HG03460 (cell line): Measurements from ENCODE around the gene AKAIN1.
A peak's percentile ranks its signal among the peaks of the same experiment; 100 is the strongest.

Experiments used
- ATAC-seq: cut with Tn5 transposase; IDR thresholded peaks from one replicate; pipeline ENCODE4 v1.9.1; 2021; ENCODE audit not compliant: unreplicated experiment

The AKAIN1 gene, protein sequence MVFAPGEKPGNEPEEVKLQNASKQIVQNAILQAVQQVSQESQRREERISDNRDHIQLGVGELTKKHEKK

GRCh38 chr18:5197032-5197434 lies at the start of gene AKAIN1:
TSS of gene AKAIN1 (minus strand) at chr18:5197257. CDS start at chr18:5197053, 204 bp downstream.
- ATAC-seq: no peak

- no peak for ATAC-seq
Measured at GRCh38 chr18:5244941-5245340, 47.9 kb upstream of the AKAIN1 start.

DNA sequence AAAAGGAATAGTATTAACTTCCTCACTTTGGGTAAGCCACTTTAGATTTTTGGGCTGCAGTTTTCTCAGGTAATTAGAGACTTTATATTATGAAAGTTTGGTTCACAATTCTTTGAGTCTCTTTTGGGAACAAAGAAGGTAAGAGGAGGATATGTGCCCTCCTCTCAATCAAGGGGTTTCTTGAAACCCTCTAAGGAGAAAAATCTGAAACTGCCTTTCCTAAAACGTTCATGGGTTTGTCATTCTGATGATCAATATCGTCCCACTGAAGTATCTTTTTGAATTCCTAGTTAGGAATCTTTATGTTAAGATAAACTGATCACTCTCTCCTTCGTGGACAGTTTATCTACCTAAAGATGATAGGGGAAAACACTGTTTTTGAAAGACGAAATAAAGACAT lies 42.4 kb upstream of the AKAIN1 start:
- no peak for ATAC-seq

- ATAC-seq: peak; percentile 41
Measured at GRCh38 chr18:5238371-5238976, 41.4 kb upstream of the AKAIN1 start.

DNA sequence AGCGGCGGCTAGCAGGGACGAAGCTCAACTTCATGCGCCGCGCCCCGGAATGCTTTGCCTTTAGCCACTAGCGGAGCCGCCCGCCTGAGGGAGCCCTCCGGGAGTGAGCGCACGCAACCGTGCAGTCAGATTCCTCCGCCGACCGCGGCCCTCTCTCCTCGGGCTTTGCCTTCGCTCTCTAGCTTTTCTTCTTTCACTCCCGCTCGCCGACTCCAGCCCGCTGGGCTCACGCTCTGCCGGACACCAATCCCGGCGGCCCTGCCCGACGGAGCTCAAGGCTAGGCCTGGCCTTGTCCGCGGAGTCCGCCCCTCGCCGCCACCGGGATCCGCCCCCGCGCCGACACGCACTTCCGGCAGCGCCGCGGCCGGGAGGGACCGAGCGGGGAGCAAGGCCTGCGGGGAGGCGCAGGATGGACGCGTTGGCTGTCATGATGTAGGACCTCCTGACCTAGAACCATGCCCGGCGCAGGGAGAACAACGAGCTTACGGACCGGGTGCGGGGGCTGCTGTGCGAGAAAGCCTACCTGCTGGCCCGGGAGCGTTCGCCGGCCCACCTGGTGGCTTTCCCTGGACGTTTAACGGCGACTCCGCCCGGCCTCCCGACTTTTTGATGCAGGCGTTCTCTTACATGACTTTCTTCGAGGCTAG lies 40.8 kb upstream of the AKAIN1 start:
- peak; percentile 91 for ATAC-seq

DNA sequence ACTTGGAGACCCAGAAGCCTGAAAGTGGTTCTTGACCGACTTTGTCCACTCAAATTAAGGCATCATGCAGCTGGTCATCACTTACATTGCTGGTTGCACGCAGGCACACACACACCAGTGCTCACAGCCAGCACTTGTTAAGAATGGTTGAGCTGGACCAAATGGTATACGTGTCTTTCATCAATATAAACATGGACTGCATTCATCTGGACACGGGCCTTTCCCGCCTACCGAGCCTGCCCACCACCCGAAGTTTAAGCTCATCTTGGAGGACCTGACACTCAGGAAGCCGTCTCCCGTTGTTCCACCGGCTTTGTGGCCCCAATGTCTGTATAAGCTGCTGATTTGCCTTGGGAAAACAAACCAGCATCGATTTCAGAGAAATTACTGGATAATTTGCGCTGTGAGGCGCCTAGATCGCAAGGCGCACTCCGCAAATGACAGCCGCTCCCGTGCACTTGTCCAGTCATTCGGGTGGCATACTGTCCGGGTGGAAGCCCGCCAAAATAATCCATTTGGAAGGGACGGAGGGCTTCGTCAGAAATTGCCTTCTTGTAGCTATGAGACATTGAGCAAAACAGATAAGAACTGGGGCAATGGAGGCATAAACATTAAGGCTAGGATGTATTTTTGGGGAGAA lies 40.1 kb upstream of the AKAIN1 start:
- ATAC-seq: peak; percentile 36

- no peak for ATAC-seq
Measured at GRCh38 chr18:5214583-5215351, 17.7 kb upstream of the AKAIN1 start.

DNA sequence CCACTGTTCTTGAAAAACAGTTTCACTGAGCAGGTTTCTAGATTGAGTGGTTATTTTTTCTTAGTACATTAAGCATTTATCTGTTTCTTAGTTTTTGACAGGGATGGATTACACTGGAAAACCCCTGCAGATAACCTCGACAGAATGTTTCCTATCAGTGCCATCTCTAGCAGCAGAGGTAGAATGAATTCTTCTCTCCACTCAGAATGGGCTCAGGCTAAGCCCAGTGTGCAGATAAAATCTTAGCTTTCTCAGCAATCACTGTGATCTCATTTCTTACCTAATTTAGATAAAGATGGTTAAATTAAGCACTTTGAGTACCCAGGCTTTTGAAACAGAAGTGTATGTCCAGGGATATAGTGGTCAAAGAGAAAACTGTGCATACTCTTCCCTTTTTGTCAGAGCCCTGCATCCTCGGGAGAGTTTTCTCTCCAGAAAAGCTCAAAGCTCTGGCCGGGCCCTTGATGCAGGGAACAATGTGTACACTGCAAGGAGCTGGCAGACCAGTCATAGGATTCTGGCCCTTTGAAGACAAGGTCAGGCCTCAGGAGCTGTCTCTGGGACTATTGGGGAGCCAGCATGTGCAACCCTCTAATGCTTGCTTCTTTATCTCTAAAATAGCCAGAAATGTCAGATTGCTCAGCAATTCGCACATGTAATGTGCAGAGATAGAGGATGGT lies 10.6 kb upstream of the AKAIN1 start:
- ATAC-seq: no peak

- no peak for ATAC-seq
Measured at GRCh38 chr18:5198311-5198710, 1.3 kb upstream of the AKAIN1 start.

- ATAC-seq: no peak
Measured at GRCh38 chr18:5197461-5197860, 404 bp upstream of the AKAIN1 start.

DNA sequence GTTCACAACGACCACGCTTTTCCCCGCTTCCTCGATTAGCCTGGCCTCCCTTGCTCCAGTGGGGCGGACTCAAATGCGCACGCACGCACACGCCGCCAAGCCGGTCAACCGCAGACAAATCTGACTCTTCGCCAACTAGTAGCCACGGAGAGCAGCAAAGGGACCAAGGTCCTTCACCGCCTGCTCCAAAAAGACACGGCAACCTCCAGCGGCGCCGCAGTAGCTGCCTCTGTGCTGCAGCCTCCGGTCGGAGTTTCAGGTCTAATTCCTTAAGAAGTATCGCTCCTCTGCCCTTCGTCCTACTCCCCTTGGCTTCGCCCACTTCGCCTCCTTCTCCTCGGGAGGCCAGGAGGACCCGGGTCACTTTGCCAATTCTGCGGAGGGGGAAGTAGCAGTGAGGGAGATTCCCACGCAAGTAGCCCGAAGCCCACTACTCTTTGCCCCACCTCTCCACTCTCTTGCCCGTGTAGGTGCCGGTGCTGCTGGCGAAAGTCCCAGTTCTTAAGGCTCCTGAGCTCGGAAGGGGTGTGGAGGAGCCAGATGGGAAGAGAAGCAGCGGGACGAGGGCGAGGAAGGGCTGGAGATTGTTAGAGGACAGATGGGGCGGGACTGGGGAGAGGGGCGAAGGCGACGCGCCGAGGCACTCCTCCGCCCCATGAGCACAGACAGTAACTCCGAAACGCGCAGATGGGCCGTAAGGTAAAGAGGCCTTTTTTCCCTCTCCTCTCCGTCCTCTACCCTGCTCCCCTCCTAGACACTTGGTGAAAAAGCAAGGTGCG lies 615 bp downstream of the AKAIN1 start:
- ATAC-seq: no peak

DNA sequence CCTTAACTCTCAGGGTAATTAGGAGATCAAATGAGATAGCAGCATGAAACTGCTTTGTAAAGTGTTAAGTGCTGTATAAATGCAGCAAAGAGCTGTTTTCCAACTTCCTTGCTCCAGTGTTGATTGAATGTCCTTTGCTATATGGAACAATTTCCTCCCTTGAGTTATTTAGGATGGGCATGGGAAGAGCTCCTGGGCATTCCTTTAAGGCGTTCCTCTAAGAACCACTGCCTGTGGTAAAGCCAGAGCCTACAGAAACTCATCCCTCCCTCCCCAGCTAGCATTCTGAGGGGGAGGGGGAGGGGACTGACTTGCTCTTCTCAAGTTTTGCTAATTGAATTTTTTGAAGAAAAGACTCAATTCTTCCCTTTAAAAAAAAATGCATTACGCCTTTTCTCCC lies 1.4 kb downstream of the AKAIN1 start:
- no peak for ATAC-seq

DNA sequence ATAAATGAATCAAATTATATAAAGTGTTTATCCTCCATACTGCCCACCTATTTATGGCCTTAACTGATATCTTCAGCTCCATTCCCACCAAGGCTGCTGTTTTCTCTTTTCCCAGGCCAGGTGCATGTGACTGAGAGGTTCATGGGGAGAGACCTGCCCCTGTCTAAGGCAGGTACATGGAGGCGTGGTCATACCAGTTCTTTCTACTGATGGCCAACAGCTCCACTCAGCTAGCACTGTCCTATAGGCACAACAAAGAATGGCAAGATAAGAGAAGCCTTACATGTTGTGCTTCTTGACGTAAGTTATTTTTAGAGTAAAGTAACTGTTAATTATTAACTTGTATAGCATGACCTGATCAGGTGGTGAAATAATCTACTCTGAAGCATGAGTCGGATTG lies 16.8 kb downstream of the AKAIN1 start:
- no peak for ATAC-seq

DNA sequence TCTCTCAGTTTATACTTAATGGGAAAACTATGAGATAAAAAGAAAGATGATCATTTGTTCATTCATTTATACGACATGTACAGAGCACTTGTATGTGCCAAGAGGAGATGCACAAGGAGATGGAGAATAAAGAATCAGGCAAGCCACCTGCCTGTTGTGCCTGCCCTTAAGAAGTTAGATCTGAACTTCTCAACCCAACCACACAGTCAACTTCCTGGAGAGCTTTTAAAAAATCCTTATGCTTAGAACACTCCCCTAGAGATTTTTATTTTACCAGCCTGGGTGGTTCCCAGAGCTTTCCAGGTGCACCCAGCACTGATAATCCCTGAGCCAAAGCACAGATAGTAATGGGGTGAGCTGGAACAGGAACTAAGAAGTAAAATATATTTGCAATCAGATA lies 18.5 kb downstream of the AKAIN1 start:
- no peak for ATAC-seq

DNA sequence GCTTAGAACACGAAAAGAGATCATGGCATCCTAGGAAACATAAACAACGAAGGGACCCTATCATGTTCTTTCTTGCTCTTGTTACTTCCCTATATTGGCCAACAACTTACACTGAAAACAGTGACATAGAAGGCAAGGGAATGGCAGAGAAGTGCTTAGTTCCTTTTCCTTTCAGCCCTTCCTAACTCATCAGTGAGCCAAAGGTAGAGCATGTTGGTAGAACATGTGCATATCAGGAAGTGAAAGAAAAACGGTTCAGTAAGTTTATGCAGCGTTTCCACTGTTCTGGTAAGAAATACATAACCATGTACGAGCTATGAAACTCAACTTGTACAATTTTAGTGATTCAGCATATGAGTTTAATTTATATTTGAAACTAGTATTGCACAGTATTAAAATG lies 21.7 kb downstream of the AKAIN1 start:
- ATAC-seq: peak; percentile 80

DNA sequence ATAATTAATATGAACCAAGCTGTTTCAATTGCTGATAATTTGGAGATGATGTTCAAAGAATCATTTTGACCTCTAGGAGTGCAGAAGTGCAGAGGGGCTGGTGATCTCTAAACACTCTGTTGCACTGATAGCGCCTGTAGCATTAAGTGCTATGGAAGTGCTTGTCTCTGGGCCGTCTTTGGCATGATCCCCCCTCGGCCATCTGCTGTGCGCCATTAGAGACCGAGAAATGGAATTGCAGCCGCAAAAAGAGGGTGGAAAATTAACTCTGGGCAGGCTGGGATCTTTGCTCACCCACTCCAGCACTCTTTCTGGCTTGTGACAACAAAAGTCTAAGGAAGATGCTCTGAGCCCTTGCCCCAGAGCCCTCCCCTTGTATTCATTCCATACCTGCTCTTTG lies 23.4 kb downstream of the AKAIN1 start:
- ATAC-seq: no peak

DNA sequence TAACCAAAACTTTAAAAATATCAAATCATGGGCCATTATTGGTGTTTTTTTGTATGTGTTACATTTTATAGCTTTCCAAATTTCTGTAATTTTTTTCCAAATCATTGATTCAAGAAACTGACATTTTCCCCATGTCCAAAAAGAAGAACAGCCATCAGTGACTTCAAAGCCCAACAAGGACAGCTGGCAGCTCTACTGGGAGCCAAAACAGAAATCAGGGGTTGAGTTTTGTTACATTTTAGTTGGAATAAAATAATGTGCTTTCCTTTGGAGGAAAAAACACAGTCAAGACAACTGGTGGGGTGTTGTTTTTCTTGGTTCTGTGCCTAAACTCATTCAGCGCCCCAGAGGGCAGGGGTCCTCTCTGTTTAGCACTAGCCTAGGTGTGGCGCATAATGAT lies 23.8 kb downstream of the AKAIN1 start:
- ATAC-seq: no peak

GRCh38 chr18:5167831-5168230 lies 29.2 kb downstream of the AKAIN1 start:
- no peak for ATAC-seq

DNA sequence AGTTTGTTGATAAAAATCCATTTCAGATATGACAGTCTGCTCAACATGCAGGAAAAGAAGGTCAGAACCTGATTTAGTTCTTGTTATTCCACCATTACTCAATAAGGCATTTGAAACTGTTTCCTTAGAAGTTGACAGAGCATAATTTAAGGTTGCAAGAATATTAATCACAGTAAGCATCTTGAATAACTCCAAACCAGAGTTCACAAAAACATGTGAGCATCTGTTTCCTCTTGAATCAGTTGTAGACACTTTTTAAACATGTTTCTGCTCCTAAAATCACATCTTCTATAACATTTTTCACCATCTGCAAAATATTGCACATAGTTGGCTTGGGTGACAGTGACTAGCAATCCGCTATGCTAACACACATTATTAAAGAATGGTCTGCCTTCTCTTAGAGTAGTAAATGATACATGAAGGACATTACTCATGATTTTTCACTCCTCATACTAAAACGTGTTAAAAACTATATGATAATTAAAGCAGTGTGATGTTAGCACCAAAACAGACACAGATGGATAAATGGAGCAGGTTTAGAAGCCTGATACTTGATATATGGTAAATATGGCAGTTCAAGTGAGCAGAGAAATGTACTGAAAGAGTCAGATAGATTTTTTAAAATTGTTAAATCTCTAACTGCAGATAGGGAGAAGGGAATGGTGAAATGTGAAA lies 30.3 kb downstream of the AKAIN1 start:
- ATAC-seq: no peak

DNA sequence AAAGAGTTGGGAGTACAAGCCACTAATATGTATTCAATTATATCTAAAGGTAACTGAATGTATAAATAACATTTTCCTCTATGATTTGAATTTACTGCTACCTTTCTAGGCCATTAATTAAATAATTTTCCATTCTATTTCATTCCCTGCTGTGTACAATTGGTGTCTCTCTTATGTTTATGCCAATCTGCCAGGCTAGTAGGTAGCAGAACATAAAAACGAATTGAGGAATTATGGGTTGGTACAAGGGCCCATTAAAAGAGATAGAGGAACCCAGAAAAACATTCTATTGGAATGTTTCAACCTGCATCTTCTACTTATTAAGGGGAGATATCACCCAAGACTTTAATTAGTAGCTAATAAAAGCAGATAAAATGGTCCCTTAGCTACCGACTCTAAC lies 32.2 kb downstream of the AKAIN1 start:
- no peak for ATAC-seq
